H1 (cell line): Measurements from ENCODE around the gene ANKRD12. TPM values are rescaled to one million over a fixed set of nuclear protein-coding genes. Genes with fewer than 3 reads are reported as not detected.

Source experiments
- EGR1 ChIP-seq: IDR thresholded peaks from 2 replicates; pipeline ENCODE4 v1.6.1; 2011; ENCODE audit warnings: low read depth, low read length, borderline replicate concordance
- RAD21 ChIP-seq, 2 experiments: IDR thresholded peaks in 1 of 2; conservative IDR thresholded peaks in 1 of 2; 2 replicates each; pipeline ENCODE4 v1.6.1; 2011; ENCODE audit warnings: low read depth in 2 of 2, low read length in 2 of 2, improper control_type of control experiment in 1 of 2, inconsistent platforms in 1 of 2, mild to moderate bottlenecking in 1 of 2, moderate library complexity in 1 of 2
- SIX5 ChIP-seq: IDR thresholded peaks from 2 replicates; pipeline ENCODE4 v1.6.1; 2011; ENCODE audit warnings: mild to moderate bottlenecking, low read depth, low read length
- SP2 ChIP-seq: IDR thresholded peaks from 2 replicates; pipeline ENCODE4 v1.6.1; 2012; ENCODE audit warnings: mild to moderate bottlenecking, low read length, inconsistent platforms
- TAF7 ChIP-seq: optimal IDR thresholded peaks from 2 replicates; pipeline ENCODE3; 2011; ENCODE audit warnings: low read depth, mild to moderate bottlenecking, inconsistent platforms, low read length, moderate library complexity, borderline replicate concordance
- TCF12 ChIP-seq: IDR thresholded peaks from 2 replicates; pipeline ENCODE4 v1.6.1; 2011; ENCODE audit warnings: low read depth, mild to moderate bottlenecking, low read length
- YY1 ChIP-seq: IDR thresholded peaks from 2 replicates; pipeline ENCODE4 v1.6.1; 2011; ENCODE audit warnings: low read depth, mild to moderate bottlenecking, low read length
- polyA plus RNA-seq, 7 experiments: library from polyadenylated mRNA; depleted of rRNA in 3 of 7; stranded (reverse) in 5 of 7; unstranded in 2 of 7; fragments of >200 nt in 5 of 7; fragments of 200-250 nt in 2 of 7; gene quantifications; 1 replicate in 5 of 7; 2 replicates in 1 of 7; 4 replicates in 1 of 7; pipeline versions ENCODE4 v1.2.1 to v1.2.3, GENCODE V29; 2011 to 2013; ENCODE audit warnings: missing spikeins in 2 of 7, mixed read lengths in 2 of 7
- total RNA-seq: library from RNA; stranded (reverse); fragmentation: NEBNext Ultra II Directional; extraction: Animal tissue kit (Norgen Biotek cat#: 25700); gene quantifications from 2 replicates; pipeline ENCODE4 v1.2.1, GENCODE V29; 2021
- TF ChIP-seq, protein P1 (sequence below), 3 experiments: IDR thresholded peaks; 1 replicate in 2 of 3; 2 replicates in 1 of 3; pipeline versions ENCODE4 v1.5.1 to v1.6.1; 2011; ENCODE audit warnings: low read length in 3 of 3, mild to moderate bottlenecking in 3 of 3, inconsistent platforms in 2 of 3, low read depth in 1 of 3, moderate library complexity in 1 of 3; ENCODE audit not compliant: insufficient read depth in 1 of 3; ENCODE audit errors: control extremely low read depth in 1 of 3

Gene ANKRD12
- total and polyA plus RNA-seq, 2 of the 8 experiments (the other 6 are each of a cell fraction or from before 2014, with no cell fraction given), result 2.6 to 37.9 TPM

DNA sequence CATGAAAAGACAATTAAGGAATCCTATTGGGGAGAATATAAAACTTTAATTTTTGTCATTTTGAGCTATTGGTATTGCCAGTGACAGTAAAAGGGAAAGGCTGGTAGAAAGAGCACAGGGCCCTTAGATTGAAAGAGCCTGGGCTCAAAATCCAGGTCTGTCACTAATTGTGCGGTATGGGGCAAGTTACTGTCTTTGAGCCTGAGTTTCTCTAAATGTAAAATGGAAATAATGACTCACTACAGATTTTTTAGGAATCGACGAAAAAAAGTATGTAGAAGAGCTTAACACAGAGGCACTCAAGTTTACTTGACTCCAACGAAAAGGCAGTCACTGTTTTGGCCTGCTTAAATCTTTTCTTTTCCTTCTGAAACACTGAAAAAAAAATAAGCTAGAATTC, 27.1 kb upstream of the ANKRD12 start (continued):
- TF ChIP-seq TCF12 (no peak), EGR1 (no peak), SIX5 (no peak), TAF7 (no peak), RAD21 (IDR thresholded peaks at IDR 0.05 in 1 of 2, conservative IDR thresholded peaks at IDR 0.05 in 1 of 2; ENCODE audit: low read depth in 2 of 2, low read length in 2 of 2) (no peak), YY1 (no peak), SP2 (no peak)
- TF ChIP-seq, protein P1, sequence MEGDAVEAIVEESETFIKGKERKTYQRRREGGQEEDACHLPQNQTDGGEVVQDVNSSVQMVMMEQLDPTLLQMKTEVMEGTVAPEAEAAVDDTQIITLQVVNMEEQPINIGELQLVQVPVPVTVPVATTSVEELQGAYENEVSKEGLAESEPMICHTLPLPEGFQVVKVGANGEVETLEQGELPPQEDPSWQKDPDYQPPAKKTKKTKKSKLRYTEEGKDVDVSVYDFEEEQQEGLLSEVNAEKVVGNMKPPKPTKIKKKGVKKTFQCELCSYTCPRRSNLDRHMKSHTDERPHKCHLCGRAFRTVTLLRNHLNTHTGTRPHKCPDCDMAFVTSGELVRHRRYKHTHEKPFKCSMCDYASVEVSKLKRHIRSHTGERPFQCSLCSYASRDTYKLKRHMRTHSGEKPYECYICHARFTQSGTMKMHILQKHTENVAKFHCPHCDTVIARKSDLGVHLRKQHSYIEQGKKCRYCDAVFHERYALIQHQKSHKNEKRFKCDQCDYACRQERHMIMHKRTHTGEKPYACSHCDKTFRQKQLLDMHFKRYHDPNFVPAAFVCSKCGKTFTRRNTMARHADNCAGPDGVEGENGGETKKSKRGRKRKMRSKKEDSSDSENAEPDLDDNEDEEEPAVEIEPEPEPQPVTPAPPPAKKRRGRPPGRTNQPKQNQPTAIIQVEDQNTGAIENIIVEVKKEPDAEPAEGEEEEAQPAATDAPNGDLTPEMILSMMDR (IDR thresholded peaks at IDR 0.05; ENCODE audit: control extremely low read depth in 1 of 3, insufficient read depth in 1 of 3, low read depth in 1 of 3, low read length in 3 of 3), result no peak
